ENCODE measurements around the gene TLNRD1.

The TLNRD1 gene

GRCh38 chr15:81023483-81024264 is 23.0 kb downstream of the TLNRD1 start:
- peaks cover 3% of the 10 kb centered on the region for H3K4me1 ChIP-seq (ENCODE audit: control insufficient read depth, insufficient read depth, low read depth, low read length)
- WGBS = 71% methylated on average over 13 of the region's 13 CpGs
- H3K79me1 ChIP-seq (replicated peaks; ENCODE audit: low read length, poor library complexity, severe bottlenecking) = no peaks in the 10 kb centered on the region

GRCh38 chr15:81024265-81024872 is 23.6 kb downstream of the TLNRD1 start:
- no peaks in the 10 kb centered on the region for H3K9me3 ChIP-seq (ENCODE audit: control insufficient read depth, low read length)
- 69% methylated on average over 8 of the region's 10 CpGs for WGBS
- H3K79me1 ChIP-seq (replicated peaks; ENCODE audit: low read length, poor library complexity, severe bottlenecking) = no peaks in the 10 kb centered on the region
- no peaks in the 10 kb centered on the region for H3K36me3 ChIP-seq (ENCODE audit: control insufficient read depth in 1 of 2, insufficient read depth in 2 of 2, low read depth in 1 of 2, low read length in 2 of 2)
- peaks cover 3% of the 10 kb centered on the region for H3K4me1 ChIP-seq (ENCODE audit: control insufficient read depth, insufficient read depth, low read depth, low read length)
- H2BK5ac ChIP-seq (ENCODE audit: low read depth, low read length, poor library complexity, severe bottlenecking) = no peak overlapping the region
- H3K14ac ChIP-seq (ENCODE audit: low read length in 2 of 2) = no peak overlapping the region
- H2BK120ac ChIP-seq (ENCODE audit: low read depth, low read length) = no peak overlapping the region
- no peak overlapping the region for H3K27ac ChIP-seq (ENCODE audit: low read length, poor library complexity, severe bottlenecking)
- H3K18ac ChIP-seq (ENCODE audit: low read depth in 1 of 2, low read length in 2 of 2) = no peak overlapping the region
- no peak overlapping the region for H3K4ac ChIP-seq (ENCODE audit: low read depth in 1 of 2, low read length in 2 of 2)
- H4K8ac ChIP-seq (ENCODE audit: low read length) = no peak overlapping the region
- H2BK15ac ChIP-seq (ENCODE audit: low read depth, poor library complexity, severe bottlenecking) = no peak overlapping the region
- peak overlapping the region; percentile 88 for H3K9ac ChIP-seq (ENCODE audit: low read length)
- H3K4me2 ChIP-seq (ENCODE audit: low read length, poor library complexity, severe bottlenecking) = no peak overlapping the region
- H3K23ac ChIP-seq (ENCODE audit: low read length in 2 of 2) = no peak overlapping the region
- no peaks in the 10 kb centered on the region for H3K27me3 ChIP-seq (ENCODE audit: control insufficient read depth in 1 of 2, insufficient read depth in 1 of 2, low read length in 2 of 2)
- no peak for DNase-seq
- no peak overlapping the region for H2BK12ac ChIP-seq (ENCODE audit: low read length in 2 of 2)
- no peak overlapping the region for H4K91ac ChIP-seq (ENCODE audit: low read length)
- no peak overlapping the region for H2AFZ ChIP-seq (ENCODE audit: low read depth, low read length)
- H2AK5ac ChIP-seq (ENCODE audit: low read length, severe bottlenecking) = no peak overlapping the region
- H3K4me3 ChIP-seq (ENCODE audit: insufficient read depth in 1 of 2, low read depth in 1 of 2, low read length in 2 of 2) = peak overlapping the region in 1 of 2 experiments; percentile 57

More at GRCh38 chr15:81023483-81024264, 23.0 kb downstream of the TLNRD1 start:
- Histone ChIP-seq H2AFZ (ENCODE audit: low read depth, low read length) (no peak overlapping the region), H3K27ac (ENCODE audit: low read length, poor library complexity, severe bottlenecking) (no peak overlapping the region), H3K14ac (ENCODE audit: low read length in 2 of 2) (no peak overlapping the region), H3K4ac (ENCODE audit: low read depth in 1 of 2, low read length in 2 of 2) (no peak overlapping the region), H3K9ac (ENCODE audit: low read length) (peak overlapping the region; percentile 88), H2BK5ac (ENCODE audit: low read depth, low read length, poor library complexity, severe bottlenecking) (no peak overlapping the region), H2BK120ac (ENCODE audit: low read depth, low read length) (no peak overlapping the region), H4K8ac (ENCODE audit: low read length) (no peak overlapping the region), H3K18ac (ENCODE audit: low read depth in 1 of 2, low read length in 2 of 2) (no peak overlapping the region), H3K4me2 (ENCODE audit: low read length, poor library complexity, severe bottlenecking) (peak overlapping the region; percentile 8), H4K91ac (ENCODE audit: low read length) (no peak overlapping the region), H3K23ac (ENCODE audit: low read length in 2 of 2) (no peak overlapping the region), H3K4me3 (ENCODE audit: insufficient read depth in 1 of 2, low read depth in 1 of 2, low read length in 2 of 2) (peak overlapping the region in 1 of 2 experiments; percentile 57), H2BK12ac (ENCODE audit: low read length in 2 of 2) (no peak overlapping the region), H2BK15ac (ENCODE audit: low read depth, poor library complexity, severe bottlenecking) (no peak overlapping the region), H3K36me3 (ENCODE audit: control insufficient read depth in 1 of 2, insufficient read depth in 2 of 2, low read depth in 1 of 2, low read length in 2 of 2) (no peaks in the 10 kb centered on the region), H3K27me3 (ENCODE audit: control insufficient read depth in 1 of 2, insufficient read depth in 1 of 2, low read length in 2 of 2) (no peaks in the 10 kb centered on the region), H3K9me3 (ENCODE audit: control insufficient read depth, low read length) (no peaks in the 10 kb centered on the region), H2AK5ac (ENCODE audit: low read length, severe bottlenecking) (no peak overlapping the region)
- peak; percentile 52 for DNase-seq

GRCh38 chr15:81024936-81025335 is 24.2 kb downstream of the TLNRD1 start:
- H3K36me3 ChIP-seq (ENCODE audit: control insufficient read depth in 1 of 2, insufficient read depth in 2 of 2, low read depth in 1 of 2, low read length in 2 of 2) = no peaks in the 10 kb centered on the region
- no peak overlapping the region for H3K4me3 ChIP-seq (ENCODE audit: insufficient read depth in 1 of 2, low read depth in 1 of 2, low read length in 2 of 2)
- H3K4me2 ChIP-seq (ENCODE audit: low read length, poor library complexity, severe bottlenecking) = no peak overlapping the region
- no peak overlapping the region for H2BK120ac ChIP-seq (ENCODE audit: low read depth, low read length)
- H3K79me1 ChIP-seq (replicated peaks; ENCODE audit: low read length, poor library complexity, severe bottlenecking) = no peaks in the 10 kb centered on the region
- no peak overlapping the region for H4K8ac ChIP-seq (ENCODE audit: low read length)
- no peak overlapping the region for H2AK5ac ChIP-seq (ENCODE audit: low read length, severe bottlenecking)
- H3K14ac ChIP-seq (ENCODE audit: low read length in 2 of 2) = no peak overlapping the region
- H3K9ac ChIP-seq (ENCODE audit: low read length) = peak overlapping the region; percentile 88
- H2BK12ac ChIP-seq (ENCODE audit: low read length in 2 of 2) = no peak overlapping the region
- H4K91ac ChIP-seq (ENCODE audit: low read length) = no peak overlapping the region
- no peaks in the 10 kb centered on the region for H3K9me3 ChIP-seq (ENCODE audit: control insufficient read depth, low read length)
- no peak overlapping the region for H3K23ac ChIP-seq (ENCODE audit: low read length in 2 of 2)
- peaks cover 3% of the 10 kb centered on the region for H3K4me1 ChIP-seq (ENCODE audit: control insufficient read depth, insufficient read depth, low read depth, low read length)
- H3K27me3 ChIP-seq (ENCODE audit: control insufficient read depth in 1 of 2, insufficient read depth in 1 of 2, low read length in 2 of 2) = no peaks in the 10 kb centered on the region
- H3K18ac ChIP-seq (ENCODE audit: low read depth in 1 of 2, low read length in 2 of 2) = no peak overlapping the region
- no peak overlapping the region for H3K27ac ChIP-seq (ENCODE audit: low read length, poor library complexity, severe bottlenecking)
- no peak overlapping the region for H2BK5ac ChIP-seq (ENCODE audit: low read depth, low read length, poor library complexity, severe bottlenecking)
- 96% methylated on average over 7 of the region's 8 CpGs for WGBS
- DNase-seq = no peak
- no peak overlapping the region for H2AFZ ChIP-seq (ENCODE audit: low read depth, low read length)
- no peak overlapping the region for H3K4ac ChIP-seq (ENCODE audit: low read depth in 1 of 2, low read length in 2 of 2)
- H2BK15ac ChIP-seq (ENCODE audit: low read depth, poor library complexity, severe bottlenecking) = no peak overlapping the region

GRCh38 chr15:81025721-81026370 is 25.1 kb downstream of the TLNRD1 start:
- no peaks in the 10 kb centered on the region for H3K27me3 ChIP-seq (ENCODE audit: control insufficient read depth in 1 of 2, insufficient read depth in 1 of 2, low read length in 2 of 2)
- no peak overlapping the region for H4K8ac ChIP-seq (ENCODE audit: low read length)
- H3K9ac ChIP-seq (ENCODE audit: low read length) = no peak overlapping the region
- peaks cover 3% of the 10 kb centered on the region for H3K4me1 ChIP-seq (ENCODE audit: control insufficient read depth, insufficient read depth, low read depth, low read length)
- no peak overlapping the region for H2AFZ ChIP-seq (ENCODE audit: low read depth, low read length)
- H2BK120ac ChIP-seq (ENCODE audit: low read depth, low read length) = no peak overlapping the region
- H2BK15ac ChIP-seq (ENCODE audit: low read depth, poor library complexity, severe bottlenecking) = no peak overlapping the region
- H3K27ac ChIP-seq (ENCODE audit: low read length, poor library complexity, severe bottlenecking) = no peak overlapping the region
- DNase-seq = no peak
- WGBS = 83% methylated on average over 3 of the region's 4 CpGs
- no peaks in the 10 kb centered on the region for H3K36me3 ChIP-seq (ENCODE audit: control insufficient read depth in 1 of 2, insufficient read depth in 2 of 2, low read depth in 1 of 2, low read length in 2 of 2)
- no peak overlapping the region for H3K4me3 ChIP-seq (ENCODE audit: insufficient read depth in 1 of 2, low read depth in 1 of 2, low read length in 2 of 2)
- H2BK12ac ChIP-seq (ENCODE audit: low read length in 2 of 2) = no peak overlapping the region
- no peak overlapping the region for H2BK5ac ChIP-seq (ENCODE audit: low read depth, low read length, poor library complexity, severe bottlenecking)
- no peak overlapping the region for H3K18ac ChIP-seq (ENCODE audit: low read depth in 1 of 2, low read length in 2 of 2)
- no peak overlapping the region for H3K4ac ChIP-seq (ENCODE audit: low read depth in 1 of 2, low read length in 2 of 2)
- H3K79me1 ChIP-seq (replicated peaks; ENCODE audit: low read length, poor library complexity, severe bottlenecking) = no peaks in the 10 kb centered on the region
- no peaks in the 10 kb centered on the region for H3K9me3 ChIP-seq (ENCODE audit: control insufficient read depth, low read length)
- no peak overlapping the region for H3K14ac ChIP-seq (ENCODE audit: low read length in 2 of 2)
- H3K23ac ChIP-seq (ENCODE audit: low read length in 2 of 2) = no peak overlapping the region
- no peak overlapping the region for H4K91ac ChIP-seq (ENCODE audit: low read length)
- no peak overlapping the region for H2AK5ac ChIP-seq (ENCODE audit: low read length, severe bottlenecking)
- H3K4me2 ChIP-seq (ENCODE audit: low read length, poor library complexity, severe bottlenecking) = no peak overlapping the region

Data from mesenchymal stem cell (in vitro differentiated cells and primary cell).